Hematopoietic multipotent progenitor cell treated with erythropoietin and hydrocortisone succinate and interleukin-3 and kit ligand, for 4 days (in vitro differentiated cells): ENCODE measurements around the gene RASD1.
"Not testable (repeated sequence)": the region's sequence is repeated elsewhere in the genome, so short reads cannot be mapped to it uniquely, and the experiment has no call there.

Source experiments
- DNase-seq: peaks from one replicate; pipeline ENCODE4 v3.0.0-alpha.2; 2015

The RASD1 gene

GRCh38 chr17:17467720-17468119 lies 28.5 kb downstream of the RASD1 start:
- no peak for DNase-seq

DNA sequence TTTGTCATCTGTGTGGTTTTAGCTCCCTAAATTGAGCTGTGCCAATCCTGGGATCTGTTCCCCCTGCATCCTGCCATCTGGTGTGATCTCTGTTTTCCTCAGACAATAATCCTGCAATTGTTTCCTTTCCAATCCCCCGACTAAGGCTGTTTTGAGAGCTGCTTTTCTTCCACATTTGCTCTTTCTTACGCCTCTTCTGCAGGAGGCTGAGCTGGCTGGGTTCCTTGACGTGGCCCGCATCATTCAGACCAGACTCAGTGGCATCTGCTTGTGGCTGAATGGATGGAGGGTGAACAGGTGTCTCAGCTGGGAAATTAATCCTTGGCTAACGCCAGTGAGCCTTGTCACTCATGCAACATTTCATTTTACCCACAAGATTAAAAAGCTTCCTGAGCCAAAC lies 29.2 kb downstream of the RASD1 start:
- no peak for DNase-seq

DNA sequence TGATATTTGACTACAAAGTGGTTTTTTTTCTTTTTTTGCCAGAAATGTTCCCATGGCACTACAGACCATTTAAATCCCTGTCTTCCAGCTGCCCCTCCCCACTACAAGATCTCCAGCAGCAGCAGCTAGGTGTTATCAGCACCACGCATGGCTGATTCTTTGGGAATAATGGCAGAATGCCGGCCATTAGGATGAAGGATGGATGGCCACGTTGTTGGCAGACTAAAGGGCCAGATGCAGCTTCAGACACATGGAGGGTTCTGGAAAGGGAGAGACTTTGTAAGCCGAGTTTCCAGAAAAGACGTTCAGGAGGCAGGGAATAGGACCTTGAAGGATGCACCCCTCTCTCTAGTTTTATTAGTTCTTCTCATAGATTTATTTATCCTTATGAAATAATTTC lies 29.7 kb downstream of the RASD1 start:
- no peak for DNase-seq

DNA sequence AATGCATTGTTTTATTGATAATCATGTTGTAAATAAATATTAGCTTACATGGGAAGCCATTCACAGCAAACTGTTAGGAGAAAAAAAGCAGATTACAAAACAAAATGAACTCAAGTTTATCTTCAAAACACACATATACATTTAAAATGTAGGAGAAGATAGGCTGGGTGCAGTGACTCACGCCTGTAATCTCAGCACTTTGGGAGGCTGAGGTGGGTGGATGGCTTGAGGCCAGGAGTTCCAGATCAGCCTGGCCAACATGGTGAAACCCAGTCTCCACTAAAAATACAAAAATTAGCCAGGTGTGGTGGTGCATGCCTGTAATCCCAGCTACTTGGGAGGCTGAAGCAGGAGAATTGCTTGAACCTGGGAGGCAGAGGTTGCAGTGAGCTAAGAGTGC lies 30.3 kb downstream of the RASD1 start:
- not testable (repeated sequence) for DNase-seq

DNA sequence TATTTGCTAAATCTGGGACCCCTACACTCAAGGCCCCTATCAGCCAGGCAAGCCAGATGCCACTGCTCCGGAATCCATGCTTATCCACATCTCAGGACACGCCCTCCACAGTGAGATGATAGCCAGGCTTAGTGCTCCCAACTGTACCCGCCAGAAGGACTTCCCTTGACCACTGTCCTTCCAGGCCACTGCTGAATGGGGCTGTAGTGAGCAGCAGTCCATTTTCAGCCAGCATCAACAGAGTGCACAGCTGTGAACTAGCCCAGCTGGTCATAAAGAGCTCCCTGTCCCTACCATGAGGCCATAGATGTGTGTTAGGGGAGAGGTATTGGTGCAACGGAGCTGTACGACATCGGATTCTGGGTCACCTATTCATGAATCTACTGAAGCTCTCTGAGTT lies 32.4 kb downstream of the RASD1 start:
- no peak for DNase-seq

GRCh38 chr17:17462048-17462824 lies 34.0 kb downstream of the RASD1 start:
- DNase-seq: no peak

DNA sequence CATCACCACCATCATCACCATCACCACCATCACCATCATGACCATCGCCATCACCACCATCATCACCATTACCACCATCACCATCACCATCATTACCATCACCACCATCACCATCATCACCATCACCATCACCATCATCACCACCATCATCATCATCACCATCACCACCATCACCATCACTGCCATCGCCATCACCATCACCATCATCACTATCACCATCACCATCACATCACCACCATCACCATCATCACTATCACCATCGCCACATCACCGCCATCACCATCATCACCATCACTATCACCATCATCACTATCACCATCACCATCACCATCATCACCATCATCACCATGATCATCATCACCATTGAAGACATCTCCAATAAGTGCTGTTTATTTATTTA lies 36.2 kb downstream of the RASD1 start:
- DNase-seq: no peak

DNA sequence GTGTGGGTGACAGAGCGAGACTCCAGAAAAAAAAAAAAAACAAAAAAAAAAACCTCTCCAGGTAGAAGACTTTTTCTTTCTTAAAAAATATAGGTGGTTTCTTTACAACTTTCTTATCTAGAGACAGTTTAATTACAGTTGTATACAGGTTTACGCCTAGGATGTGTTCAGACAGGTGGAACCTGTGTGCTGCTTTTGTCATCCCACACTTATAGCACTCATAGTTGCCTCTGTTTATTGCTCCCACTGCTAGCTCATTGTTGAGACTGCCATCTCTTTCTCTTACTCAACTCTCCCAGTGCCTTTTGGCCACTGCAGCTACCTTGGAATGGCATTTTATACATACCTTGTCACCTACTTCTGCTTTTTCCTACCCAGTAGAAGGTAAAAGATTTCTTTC lies 38.5 kb downstream of the RASD1 start:
- DNase-seq: no peak

DNA sequence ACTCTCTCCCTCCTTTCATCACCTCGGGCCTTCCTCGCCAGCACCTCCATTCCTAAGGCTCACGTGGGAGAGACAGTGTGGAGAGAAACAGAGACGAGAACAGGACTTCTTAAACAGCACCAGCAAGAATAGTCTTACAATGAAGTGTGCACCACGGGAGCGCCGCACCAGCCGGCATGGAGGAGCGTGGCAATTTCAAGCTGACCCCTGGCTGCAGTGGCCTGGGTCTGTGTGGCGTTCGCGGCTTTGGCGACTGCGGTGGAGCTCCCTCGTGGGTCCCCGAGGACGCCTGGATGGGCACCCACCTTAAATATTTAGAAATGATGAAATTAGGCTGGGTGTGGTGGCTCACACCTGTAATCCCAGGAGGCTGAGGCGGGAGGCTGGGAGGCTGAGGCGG lies 39.9 kb downstream of the RASD1 start:
- DNase-seq: no peak

DNA sequence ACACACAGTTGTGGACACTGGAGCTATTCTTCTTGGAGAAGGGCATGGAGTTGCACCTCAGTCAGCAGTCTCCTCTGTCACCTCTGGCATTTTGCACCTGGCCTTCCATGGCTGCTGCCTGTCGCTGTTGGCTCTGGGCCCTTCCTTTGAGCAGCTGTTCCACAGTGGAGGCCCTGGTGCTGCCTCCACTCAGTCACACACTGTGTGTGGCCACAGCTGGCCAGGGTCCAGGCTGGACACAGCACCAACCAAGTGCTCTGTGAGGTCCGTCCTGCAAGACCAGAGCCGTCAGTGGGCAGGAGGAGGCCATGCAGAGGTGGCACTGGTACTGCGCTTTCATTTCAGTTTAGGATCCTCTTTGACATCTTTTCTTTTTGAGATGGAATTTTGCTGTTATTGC lies 41.0 kb downstream of the RASD1 start:
- no peak for DNase-seq

DNA sequence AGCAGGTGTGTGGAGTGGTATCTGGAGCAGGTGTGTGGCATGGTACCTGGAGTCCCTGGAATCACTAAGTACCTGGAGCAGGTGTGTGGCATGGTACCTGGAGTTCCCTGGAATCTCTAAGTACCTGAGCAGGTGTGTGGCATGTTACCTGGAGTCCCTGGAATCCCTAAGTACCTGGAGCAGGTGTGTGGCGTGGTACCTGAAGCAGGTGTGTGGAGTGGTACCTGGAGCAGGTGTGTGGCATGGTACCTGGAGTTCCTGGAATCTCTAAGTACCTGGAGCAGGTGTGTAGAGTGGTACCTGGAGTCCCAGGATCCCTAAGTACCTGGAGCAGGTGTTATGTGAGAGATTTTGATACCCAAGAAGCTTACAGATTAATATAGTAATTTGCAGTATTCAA lies 41.5 kb downstream of the RASD1 start:
- not testable (repeated sequence) for DNase-seq

- no peak for DNase-seq
These were observed 41.9 kb downstream of the RASD1 start for GRCh38 chr17:17454276-17454675.

DNA sequence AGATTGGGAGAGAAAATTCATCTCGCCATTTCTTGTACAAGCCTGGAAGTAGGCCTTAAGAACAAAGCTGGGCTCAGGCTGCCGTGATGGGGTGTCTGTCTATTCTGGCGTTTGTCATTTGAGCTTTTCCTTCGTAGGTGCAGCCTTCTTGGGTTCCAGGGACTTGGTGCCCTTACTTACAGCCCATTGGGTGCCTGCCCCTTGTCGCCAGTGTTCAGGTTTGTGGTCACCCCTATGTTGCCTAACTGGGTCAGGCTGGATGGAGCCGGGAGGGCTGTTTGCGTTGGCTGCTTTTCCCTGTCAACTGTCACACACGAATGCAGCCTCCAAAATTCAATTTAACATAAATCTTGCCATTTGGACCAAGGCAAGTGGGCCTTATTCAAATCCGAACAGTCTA lies 43.1 kb downstream of the RASD1 start:
- no peak for DNase-seq

GRCh38 chr17:17448723-17449122 lies 47.5 kb downstream of the RASD1 start:
- DNase-seq: no peak

DNA sequence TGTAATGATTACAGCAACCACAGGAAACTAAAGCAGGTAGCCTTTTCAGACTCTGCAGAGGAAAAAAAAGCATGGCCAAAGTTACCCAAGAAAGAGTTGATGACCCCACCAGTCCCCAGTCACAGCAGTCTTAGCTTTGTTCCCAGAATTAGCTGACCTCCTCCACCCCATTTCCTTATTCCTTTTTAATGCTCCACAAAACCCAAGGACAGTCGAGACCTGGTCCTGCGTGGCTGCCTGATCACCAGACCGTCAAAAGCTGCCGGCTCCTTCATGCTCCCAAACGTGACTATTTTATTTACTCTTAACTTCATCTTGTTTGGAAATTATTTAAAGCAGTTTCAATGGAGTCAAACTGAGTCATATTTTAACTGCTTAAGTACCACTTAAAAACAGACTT lies 48.1 kb downstream of the RASD1 start:
- no peak for DNase-seq

DNA sequence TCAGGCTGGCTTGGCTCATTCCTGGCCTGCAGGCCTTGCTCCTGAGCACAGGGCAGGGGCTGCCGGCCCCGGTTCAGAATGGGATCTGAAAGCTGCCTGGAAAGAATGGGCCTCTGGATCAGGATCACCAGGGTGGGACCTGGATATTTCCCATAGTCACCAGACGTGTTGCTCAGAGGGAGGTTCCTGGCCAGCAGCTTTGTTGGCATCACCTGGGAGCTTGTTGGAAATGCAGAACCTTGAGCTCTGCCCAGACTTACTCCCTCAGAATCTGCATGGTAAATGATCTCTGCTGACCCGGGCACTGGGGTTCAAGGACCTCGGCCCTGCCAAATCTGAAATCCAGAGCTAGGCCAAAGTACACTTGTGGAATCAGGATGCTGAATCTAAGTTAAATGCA lies 48.9 kb downstream of the RASD1 start:
- DNase-seq: no peak

GRCh38 chr17:17446666-17447155 lies 49.5 kb downstream of the RASD1 start:
- DNase-seq: no peak

GRCh38 chr17:17445925-17446665 lies 50.1 kb downstream of the RASD1 start:
- DNase-seq: no peak

DNA sequence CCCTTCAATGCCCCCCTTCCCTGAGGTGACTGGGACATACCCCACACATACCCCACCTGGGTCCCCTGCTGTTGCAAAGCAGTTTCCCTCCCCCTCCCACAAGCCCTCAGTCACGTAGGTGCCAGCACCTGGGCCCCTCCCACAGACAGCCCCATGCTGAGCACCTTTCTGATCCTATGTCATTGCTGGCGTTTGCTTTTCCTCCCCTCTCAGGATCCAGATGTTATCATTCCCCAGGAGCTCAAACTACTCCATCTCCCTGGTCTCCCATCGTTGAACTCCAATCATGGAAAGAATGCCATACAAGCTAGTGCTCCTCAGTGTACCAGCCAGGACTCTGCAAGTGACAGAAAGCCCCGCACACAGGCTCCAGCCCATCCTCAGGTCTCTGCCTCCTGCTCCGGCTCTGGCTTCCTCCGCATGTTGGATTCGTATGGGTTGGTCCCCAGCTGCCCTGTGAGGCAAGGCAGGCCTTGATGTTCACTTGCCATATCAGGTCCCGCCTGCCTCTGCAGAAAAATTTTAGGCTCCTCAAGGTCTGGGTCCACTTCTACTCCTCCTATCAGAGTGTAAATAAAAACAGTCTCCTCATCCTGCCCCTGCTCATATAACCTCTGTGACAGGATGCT lies 50.8 kb downstream of the RASD1 start:
- DNase-seq: no peak
